Measurements from ENCODE around the gene SDK1. TPM values are rescaled to one million over a fixed set of nuclear protein-coding genes. Genes with fewer than 3 reads are reported as not detected.

Gene SDK1
- total RNA-seq, 1 experiment from 2014 or later = 9.3 TPM

DNA sequence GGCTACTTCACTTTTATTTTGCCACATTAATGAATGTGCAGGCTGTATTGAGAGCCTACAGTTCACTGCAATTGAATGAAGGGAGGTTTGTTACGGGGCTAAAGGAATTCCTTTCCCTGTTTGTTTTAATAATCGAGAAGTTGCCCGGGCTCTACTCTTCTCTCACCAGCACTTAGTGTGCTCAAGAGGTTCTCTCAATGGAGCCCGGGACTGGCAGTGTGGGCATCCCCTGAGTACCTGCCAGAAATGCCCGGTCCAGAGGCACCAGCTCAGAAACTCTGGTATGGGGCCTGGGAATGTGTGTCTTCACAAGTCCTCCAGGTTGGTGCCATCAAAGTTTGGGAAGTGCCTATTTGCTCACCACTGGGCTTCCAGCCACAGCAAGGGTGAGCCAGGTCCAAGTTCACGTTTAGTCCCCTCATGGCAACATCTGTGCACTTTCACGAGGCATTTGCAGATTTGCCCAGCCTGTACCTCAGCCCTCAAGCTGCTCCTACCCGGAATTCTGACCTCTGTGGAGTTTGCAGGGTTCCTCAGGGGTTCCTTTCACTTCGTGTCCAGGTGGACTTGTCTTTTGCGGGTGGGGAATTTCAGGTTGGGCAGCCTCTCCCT, 622.4 kb downstream of the SDK1 start:
- Mint-ChIP-seq H3K27ac (no peak overlapping the region), H3K4me3 (no peak overlapping the region), H3K9me3 (peaks cover 6% of the 10 kb centered on the region), H3K27me3 (ENCODE audit: low read depth) (no peaks in the 10 kb centered on the region), H3K4me1 (peaks cover 26% of the 10 kb centered on the region), H3K36me3 (peaks cover 3% of the 10 kb centered on the region)
- ChIA-PET POLR2A (no interaction called here), CTCF (interaction anchor here (2.3 kb wide), 1 partner anchor 72 kb away, joined by 8 read pairs; no protein-coding TSS in a partner anchor)
- TF ChIP-seq, protein P1, sequence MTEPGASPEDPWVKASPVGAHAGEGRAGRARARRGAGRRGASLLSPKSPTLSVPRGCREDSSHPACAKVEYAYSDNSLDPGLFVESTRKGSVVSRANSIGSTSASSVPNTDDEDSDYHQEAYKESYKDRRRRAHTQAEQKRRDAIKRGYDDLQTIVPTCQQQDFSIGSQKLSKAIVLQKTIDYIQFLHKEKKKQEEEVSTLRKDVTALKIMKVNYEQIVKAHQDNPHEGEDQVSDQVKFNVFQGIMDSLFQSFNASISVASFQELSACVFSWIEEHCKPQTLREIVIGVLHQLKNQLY (CRISPR knock-in tag; IDR thresholded peaks at IDR 0.05) = no peak
- TF ChIP-seq CBFB (CRISPR knock-in tag; IDR thresholded peaks at IDR 0.05; ENCODE audit: low read depth) = no peak
- no peak for TF ChIP-seq ZNF138 (CRISPR knock-in tag; conservative IDR thresholded peaks at IDR 0.05)
- TF ChIP-seq, protein P2, sequence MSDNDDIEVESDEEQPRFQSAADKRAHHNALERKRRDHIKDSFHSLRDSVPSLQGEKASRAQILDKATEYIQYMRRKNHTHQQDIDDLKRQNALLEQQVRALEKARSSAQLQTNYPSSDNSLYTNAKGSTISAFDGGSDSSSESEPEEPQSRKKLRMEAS (CRISPR knock-in tag; IDR thresholded peaks at IDR 0.05) = no peak
- TF ChIP-seq, protein P3, sequence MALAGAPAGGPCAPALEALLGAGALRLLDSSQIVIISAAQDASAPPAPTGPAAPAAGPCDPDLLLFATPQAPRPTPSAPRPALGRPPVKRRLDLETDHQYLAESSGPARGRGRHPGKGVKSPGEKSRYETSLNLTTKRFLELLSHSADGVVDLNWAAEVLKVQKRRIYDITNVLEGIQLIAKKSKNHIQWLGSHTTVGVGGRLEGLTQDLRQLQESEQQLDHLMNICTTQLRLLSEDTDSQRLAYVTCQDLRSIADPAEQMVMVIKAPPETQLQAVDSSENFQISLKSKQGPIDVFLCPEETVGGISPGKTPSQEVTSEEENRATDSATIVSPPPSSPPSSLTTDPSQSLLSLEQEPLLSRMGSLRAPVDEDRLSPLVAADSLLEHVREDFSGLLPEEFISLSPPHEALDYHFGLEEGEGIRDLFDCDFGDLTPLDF (CRISPR knock-in tag; IDR thresholded peaks at IDR 0.05) = no peak
- TF ChIP-seq, protein P4, sequence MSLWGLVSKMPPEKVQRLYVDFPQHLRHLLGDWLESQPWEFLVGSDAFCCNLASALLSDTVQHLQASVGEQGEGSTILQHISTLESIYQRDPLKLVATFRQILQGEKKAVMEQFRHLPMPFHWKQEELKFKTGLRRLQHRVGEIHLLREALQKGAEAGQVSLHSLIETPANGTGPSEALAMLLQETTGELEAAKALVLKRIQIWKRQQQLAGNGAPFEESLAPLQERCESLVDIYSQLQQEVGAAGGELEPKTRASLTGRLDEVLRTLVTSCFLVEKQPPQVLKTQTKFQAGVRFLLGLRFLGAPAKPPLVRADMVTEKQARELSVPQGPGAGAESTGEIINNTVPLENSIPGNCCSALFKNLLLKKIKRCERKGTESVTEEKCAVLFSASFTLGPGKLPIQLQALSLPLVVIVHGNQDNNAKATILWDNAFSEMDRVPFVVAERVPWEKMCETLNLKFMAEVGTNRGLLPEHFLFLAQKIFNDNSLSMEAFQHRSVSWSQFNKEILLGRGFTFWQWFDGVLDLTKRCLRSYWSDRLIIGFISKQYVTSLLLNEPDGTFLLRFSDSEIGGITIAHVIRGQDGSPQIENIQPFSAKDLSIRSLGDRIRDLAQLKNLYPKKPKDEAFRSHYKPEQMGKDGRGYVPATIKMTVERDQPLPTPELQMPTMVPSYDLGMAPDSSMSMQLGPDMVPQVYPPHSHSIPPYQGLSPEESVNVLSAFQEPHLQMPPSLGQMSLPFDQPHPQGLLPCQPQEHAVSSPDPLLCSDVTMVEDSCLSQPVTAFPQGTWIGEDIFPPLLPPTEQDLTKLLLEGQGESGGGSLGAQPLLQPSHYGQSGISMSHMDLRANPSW (CRISPR knock-in tag; conservative IDR thresholded peaks at IDR 0.05; ENCODE audit: low read depth) = no peak
- TF ChIP-seq JAZF1 (CRISPR knock-in tag; IDR thresholded peaks at IDR 0.05) = no peak
- no peak for ATAC-seq
- no peak for DNase-seq (ENCODE audit: low spot score)

DNA sequence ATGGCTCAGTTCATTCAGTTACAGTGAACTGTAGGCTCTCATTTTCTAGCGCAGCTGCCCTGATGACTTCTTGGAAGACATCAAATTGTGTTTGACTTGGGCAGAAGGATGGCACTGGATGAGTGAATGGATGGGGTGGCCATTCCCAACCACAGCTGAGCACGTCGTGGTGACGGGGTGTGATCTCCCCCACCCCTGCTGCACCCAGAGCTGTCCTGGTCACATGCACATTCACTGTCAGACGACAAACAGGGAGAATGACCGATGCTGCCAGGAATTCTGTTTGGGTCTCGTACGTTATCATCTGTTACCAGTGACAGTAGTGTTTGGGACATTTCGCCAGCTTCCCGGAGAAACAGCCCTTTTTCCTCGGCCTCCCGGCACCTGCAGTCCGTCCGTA, 623.2 kb downstream of the SDK1 start:
- DNase-seq (ENCODE audit: low spot score) = no peak
- POLR2A ChIA-PET = no interaction called here
- H3K4me3 Mint-ChIP-seq = no peak overlapping the region
- H3K4me1 Mint-ChIP-seq = peaks cover 26% of the 10 kb centered on the region
- CTCF ChIA-PET = no interaction called here
- H3K9me3 Mint-ChIP-seq = no peaks in the 10 kb centered on the region
- no peak for ATAC-seq
- H3K27ac Mint-ChIP-seq = no peak overlapping the region
- H3K36me3 Mint-ChIP-seq = no peaks in the 10 kb centered on the region
- H3K27me3 Mint-ChIP-seq (ENCODE audit: low read depth) = no peaks in the 10 kb centered on the region
- TF ChIP-seq, protein P5, sequence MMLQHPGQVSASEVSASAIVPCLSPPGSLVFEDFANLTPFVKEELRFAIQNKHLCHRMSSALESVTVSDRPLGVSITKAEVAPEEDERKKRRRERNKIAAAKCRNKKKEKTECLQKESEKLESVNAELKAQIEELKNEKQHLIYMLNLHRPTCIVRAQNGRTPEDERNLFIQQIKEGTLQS (CRISPR knock-in tag; conservative IDR thresholded peaks at IDR 0.05) = no peak
- TF ChIP-seq HMGA2 (CRISPR knock-in tag; IDR thresholded peaks at IDR 0.05) (no peak), TEAD1 (CRISPR knock-in tag; IDR thresholded peaks at IDR 0.05) (no peak), JAZF1 (CRISPR knock-in tag; IDR thresholded peaks at IDR 0.05) (no peak), ZNF121 (CRISPR knock-in tag; IDR thresholded peaks at IDR 0.05) (no peak), NR1H2 (CRISPR knock-in tag; IDR thresholded peaks at IDR 0.05) (no peak), KAT7 (CRISPR knock-in tag; IDR thresholded peaks at IDR 0.05; ENCODE audit: borderline replicate concordance) (no peak)
- TF ChIP-seq, protein P6, sequence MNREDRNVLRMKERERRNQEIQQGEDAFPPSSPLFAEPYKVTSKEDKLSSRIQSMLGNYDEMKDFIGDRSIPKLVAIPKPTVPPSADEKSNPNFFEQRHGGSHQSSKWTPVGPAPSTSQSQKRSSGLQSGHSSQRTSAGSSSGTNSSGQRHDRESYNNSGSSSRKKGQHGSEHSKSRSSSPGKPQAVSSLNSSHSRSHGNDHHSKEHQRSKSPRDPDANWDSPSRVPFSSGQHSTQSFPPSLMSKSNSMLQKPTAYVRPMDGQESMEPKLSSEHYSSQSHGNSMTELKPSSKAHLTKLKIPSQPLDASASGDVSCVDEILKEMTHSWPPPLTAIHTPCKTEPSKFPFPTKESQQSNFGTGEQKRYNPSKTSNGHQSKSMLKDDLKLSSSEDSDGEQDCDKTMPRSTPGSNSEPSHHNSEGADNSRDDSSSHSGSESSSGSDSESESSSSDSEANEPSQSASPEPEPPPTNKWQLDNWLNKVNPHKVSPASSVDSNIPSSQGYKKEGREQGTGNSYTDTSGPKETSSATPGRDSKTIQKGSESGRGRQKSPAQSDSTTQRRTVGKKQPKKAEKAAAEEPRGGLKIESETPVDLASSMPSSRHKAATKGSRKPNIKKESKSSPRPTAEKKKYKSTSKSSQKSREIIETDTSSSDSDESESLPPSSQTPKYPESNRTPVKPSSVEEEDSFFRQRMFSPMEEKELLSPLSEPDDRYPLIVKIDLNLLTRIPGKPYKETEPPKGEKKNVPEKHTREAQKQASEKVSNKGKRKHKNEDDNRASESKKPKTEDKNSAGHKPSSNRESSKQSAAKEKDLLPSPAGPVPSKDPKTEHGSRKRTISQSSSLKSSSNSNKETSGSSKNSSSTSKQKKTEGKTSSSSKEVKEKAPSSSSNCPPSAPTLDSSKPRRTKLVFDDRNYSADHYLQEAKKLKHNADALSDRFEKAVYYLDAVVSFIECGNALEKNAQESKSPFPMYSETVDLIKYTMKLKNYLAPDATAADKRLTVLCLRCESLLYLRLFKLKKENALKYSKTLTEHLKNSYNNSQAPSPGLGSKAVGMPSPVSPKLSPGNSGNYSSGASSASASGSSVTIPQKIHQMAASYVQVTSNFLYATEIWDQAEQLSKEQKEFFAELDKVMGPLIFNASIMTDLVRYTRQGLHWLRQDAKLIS (CRISPR knock-in tag; IDR thresholded peaks at IDR 0.05; ENCODE audit: borderline replicate concordance) = no peak
- TF ChIP-seq, protein P7, sequence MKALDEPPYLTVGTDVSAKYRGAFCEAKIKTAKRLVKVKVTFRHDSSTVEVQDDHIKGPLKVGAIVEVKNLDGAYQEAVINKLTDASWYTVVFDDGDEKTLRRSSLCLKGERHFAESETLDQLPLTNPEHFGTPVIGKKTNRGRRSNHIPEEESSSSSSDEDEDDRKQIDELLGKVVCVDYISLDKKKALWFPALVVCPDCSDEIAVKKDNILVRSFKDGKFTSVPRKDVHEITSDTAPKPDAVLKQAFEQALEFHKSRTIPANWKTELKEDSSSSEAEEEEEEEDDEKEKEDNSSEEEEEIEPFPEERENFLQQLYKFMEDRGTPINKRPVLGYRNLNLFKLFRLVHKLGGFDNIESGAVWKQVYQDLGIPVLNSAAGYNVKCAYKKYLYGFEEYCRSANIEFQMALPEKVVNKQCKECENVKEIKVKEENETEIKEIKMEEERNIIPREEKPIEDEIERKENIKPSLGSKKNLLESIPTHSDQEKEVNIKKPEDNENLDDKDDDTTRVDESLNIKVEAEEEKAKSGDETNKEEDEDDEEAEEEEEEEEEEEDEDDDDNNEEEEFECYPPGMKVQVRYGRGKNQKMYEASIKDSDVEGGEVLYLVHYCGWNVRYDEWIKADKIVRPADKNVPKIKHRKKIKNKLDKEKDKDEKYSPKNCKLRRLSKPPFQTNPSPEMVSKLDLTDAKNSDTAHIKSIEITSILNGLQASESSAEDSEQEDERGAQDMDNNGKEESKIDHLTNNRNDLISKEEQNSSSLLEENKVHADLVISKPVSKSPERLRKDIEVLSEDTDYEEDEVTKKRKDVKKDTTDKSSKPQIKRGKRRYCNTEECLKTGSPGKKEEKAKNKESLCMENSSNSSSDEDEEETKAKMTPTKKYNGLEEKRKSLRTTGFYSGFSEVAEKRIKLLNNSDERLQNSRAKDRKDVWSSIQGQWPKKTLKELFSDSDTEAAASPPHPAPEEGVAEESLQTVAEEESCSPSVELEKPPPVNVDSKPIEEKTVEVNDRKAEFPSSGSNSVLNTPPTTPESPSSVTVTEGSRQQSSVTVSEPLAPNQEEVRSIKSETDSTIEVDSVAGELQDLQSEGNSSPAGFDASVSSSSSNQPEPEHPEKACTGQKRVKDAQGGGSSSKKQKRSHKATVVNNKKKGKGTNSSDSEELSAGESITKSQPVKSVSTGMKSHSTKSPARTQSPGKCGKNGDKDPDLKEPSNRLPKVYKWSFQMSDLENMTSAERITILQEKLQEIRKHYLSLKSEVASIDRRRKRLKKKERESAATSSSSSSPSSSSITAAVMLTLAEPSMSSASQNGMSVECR (CRISPR knock-in tag; IDR thresholded peaks at IDR 0.05; ENCODE audit: borderline replicate concordance) = no peak
- TF ChIP-seq, protein P8, sequence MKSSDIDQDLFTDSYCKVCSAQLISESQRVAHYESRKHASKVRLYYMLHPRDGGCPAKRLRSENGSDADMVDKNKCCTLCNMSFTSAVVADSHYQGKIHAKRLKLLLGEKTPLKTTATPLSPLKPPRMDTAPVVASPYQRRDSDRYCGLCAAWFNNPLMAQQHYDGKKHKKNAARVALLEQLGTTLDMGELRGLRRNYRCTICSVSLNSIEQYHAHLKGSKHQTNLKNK (CRISPR knock-in tag; IDR thresholded peaks at IDR 0.05) = no peak
- TF ChIP-seq, protein P9, sequence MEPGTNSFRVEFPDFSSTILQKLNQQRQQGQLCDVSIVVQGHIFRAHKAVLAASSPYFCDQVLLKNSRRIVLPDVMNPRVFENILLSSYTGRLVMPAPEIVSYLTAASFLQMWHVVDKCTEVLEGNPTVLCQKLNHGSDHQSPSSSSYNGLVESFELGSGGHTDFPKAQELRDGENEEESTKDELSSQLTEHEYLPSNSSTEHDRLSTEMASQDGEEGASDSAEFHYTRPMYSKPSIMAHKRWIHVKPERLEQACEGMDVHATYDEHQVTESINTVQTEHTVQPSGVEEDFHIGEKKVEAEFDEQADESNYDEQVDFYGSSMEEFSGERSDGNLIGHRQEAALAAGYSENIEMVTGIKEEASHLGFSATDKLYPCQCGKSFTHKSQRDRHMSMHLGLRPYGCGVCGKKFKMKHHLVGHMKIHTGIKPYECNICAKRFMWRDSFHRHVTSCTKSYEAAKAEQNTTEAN (CRISPR knock-in tag; IDR thresholded peaks at IDR 0.05) = no peak
- TF ChIP-seq, protein P1 (CRISPR knock-in tag; IDR thresholded peaks at IDR 0.05) = no peak

Data from WTC11 (cell line).